ENCODE measurements around the gene PRR30.

DNA sequence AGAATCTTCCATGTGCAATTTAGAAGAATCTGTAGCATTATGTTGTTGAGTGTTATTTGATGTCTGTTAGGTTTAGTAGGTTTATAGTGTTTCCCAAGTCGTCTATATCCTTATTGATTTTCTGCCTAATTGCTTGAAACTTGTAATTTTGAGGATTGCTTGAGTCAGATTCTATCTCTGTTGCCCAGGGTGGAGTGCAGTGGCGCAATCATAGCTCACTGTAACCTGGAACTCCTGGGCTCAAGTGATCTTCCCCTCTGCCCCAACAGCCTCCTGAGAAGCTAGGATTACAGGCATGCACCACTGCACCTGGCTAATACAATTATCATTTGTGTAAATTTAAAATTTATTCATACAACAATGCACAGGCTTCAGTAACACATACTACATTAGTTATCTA is 6.5 kb upstream of the PRR30 start:
- no peak for TF ChIP-seq RFX5 (IDR thresholded peaks at IDR 0.05; ENCODE audit: low read depth, low read length)
- no peak for TF ChIP-seq NFIC (IDR thresholded peaks at IDR 0.05; ENCODE audit: low read depth, low read length)
- no peak for TF ChIP-seq ZNF274 (IDR thresholded peaks at IDR 0.05; ENCODE audit: insufficient read depth, insufficient read length)
- TF ChIP-seq, protein P1, sequence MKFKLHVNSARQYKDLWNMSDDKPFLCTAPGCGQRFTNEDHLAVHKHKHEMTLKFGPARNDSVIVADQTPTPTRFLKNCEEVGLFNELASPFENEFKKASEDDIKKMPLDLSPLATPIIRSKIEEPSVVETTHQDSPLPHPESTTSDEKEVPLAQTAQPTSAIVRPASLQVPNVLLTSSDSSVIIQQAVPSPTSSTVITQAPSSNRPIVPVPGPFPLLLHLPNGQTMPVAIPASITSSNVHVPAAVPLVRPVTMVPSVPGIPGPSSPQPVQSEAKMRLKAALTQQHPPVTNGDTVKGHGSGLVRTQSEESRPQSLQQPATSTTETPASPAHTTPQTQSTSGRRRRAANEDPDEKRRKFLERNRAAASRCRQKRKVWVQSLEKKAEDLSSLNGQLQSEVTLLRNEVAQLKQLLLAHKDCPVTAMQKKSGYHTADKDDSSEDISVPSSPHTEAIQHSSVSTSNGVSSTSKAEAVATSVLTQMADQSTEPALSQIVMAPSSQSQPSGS (IDR thresholded peaks at IDR 0.05; ENCODE audit: low read length) = no peak
- TF ChIP-seq MYB (IDR thresholded peaks at IDR 0.05; ENCODE audit: borderline replicate concordance, low read depth, low read length) = no peak
- TF ChIP-seq, protein P2, sequence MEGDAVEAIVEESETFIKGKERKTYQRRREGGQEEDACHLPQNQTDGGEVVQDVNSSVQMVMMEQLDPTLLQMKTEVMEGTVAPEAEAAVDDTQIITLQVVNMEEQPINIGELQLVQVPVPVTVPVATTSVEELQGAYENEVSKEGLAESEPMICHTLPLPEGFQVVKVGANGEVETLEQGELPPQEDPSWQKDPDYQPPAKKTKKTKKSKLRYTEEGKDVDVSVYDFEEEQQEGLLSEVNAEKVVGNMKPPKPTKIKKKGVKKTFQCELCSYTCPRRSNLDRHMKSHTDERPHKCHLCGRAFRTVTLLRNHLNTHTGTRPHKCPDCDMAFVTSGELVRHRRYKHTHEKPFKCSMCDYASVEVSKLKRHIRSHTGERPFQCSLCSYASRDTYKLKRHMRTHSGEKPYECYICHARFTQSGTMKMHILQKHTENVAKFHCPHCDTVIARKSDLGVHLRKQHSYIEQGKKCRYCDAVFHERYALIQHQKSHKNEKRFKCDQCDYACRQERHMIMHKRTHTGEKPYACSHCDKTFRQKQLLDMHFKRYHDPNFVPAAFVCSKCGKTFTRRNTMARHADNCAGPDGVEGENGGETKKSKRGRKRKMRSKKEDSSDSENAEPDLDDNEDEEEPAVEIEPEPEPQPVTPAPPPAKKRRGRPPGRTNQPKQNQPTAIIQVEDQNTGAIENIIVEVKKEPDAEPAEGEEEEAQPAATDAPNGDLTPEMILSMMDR (IDR thresholded peaks at IDR 0.05 in 2 of 3, conservative IDR thresholded peaks at IDR 0.05 in 1 of 3; ENCODE audit: control insufficient read depth in 2 of 3, extremely low read depth in 1 of 3, insufficient read depth in 1 of 3, low read depth in 3 of 3, low read length in 3 of 3) = no peak
- TF ChIP-seq SPI1 (IDR thresholded peaks at IDR 0.05; ENCODE audit: borderline replicate concordance, insufficient read depth, low read depth, low read length) = no peak
- no peak for TF ChIP-seq NR2C1 (IDR thresholded peaks at IDR 0.05)

Measured in GM12878 (cell line).